Heart right ventricle (tissue), 16 donors: ENCODE data around the gene SHB. TPM values are rescaled to one million over a fixed set of nuclear protein-coding genes. Genes with fewer than 3 reads are reported as not detected.

Experiments used
- ATAC-seq, 8 donors: fragments of 200-7000 bp; cut with Tn5 transposase; one replicate each; pipeline ENCODE4 v1.9.1; 2020; ENCODE audit warnings: mild to moderate bottlenecking in 8 of 8, moderate library complexity in 8 of 8, moderate number of reproducible peaks in 1 of 8
- DNase-seq, 2 donors: peaks; one replicate each; pipeline ENCODE4 v3.0.0-alpha.2; 2020
- H3K27ac ChIP-seq, 10 donors: fragments of 200-600 bp; sonication (generic) in 2 of 10; one replicate each; pipeline versions ENCODE4 v1.5.0 to v1.8.0; 2020 to 2022; ENCODE audit warnings: mild to moderate bottlenecking in 3 of 10
- H3K27me3 ChIP-seq, 7 donors: fragments of 200-600 bp; one replicate each; pipeline ENCODE4 v1.8.0; 2021 to 2022; ENCODE audit warnings: mild to moderate bottlenecking in 2 of 7
- H3K36me3 ChIP-seq, 9 donors: fragments of 200-600 bp; sonication (generic) in 1 of 9; one replicate each; pipeline versions ENCODE4 v1.5.0 to v1.8.0; 2020 to 2022; ENCODE audit warnings: mild to moderate bottlenecking in 2 of 9
- H3K4me1 ChIP-seq, 9 donors: fragments of 200-600 bp; sonication (generic) in 1 of 9; one replicate each; pipeline versions ENCODE4 v1.5.0 to v1.8.0; 2020 to 2022; ENCODE audit warnings: mild to moderate bottlenecking in 4 of 9
- H3K4me3 ChIP-seq, 10 donors: fragments of 200-600 bp; sonication (generic) in 2 of 10; one replicate each; pipeline versions ENCODE4 v1.5.0 to v1.8.0; 2020 to 2022; ENCODE audit warnings: mild to moderate bottlenecking in 7 of 10, moderate library complexity in 2 of 10
- H3K9me3 ChIP-seq, 11 donors: fragments of 200-600 bp in 10 of 11; sonication (generic) in 2 of 11; one replicate each; pipeline versions ENCODE4 v1.5.0 to v1.8.0; 2013 to 2022; ENCODE audit warnings: mild to moderate bottlenecking in 2 of 11, control low read depth in 1 of 11, moderate library complexity in 1 of 11
- WGBS, 2 donors: extraction: QIAGEN DNeasy Blood & Tissue Kit; methylation state at CpG; one replicate each; pipeline ENCODE4 v1.1.7; 2013; ENCODE audit warnings: inconsistent platforms in 1 of 2; 5-methylcytosine and 5-hydroxymethylcytosine counted together
- intact Hi-C, 10 donors: fragments of 100-400 bp; cut with DNase I; formaldehyde crosslinking; loops; one replicate each; pipeline versions ENCODE4 v1.11.1 to v1.14.2; 2022
- polyA plus RNA-seq, 2 donors: library from polyadenylated mRNA; stranded (reverse); fragments of 200-250 nt; gene quantifications; one replicate each; pipeline ENCODE4 v1.2.3, GENCODE V29; 2013
- total RNA-seq, 10 donors: library from RNA; stranded (reverse); fragmentation: NEBNext Ultra II Directional in 3 of 10; extraction: Animal tissue kit (Norgen Biotek cat#: 25700) in 3 of 10; gene quantifications; one replicate each; pipeline versions ENCODE4 v1.2.1 to v1.2.4, GENCODE V29; 2021 to 2023
- TF ChIP-seq, protein P1 (sequence below), 9 donors: fragments of 200-600 bp; sonication (generic) in 2 of 9; IDR thresholded peaks; one replicate each; pipeline versions ENCODE4 v1.5.0 to v1.8.0; 2021 to 2022; ENCODE audit warnings: antibody characterized with exemption in 9 of 9, mild to moderate bottlenecking in 5 of 9, moderate library complexity in 1 of 9
- donor health status: Arrhythmogenic right ventricular cardiomyopathy.
- donor health status: ischemic (EF 13 %, LVEDD 7.1; RV severe dilation, severe dysfunction).
- donor health status: healthy with polysubstance abuse.
- donor health status: DM: no; HTN: yes; CAD: no.
- donor health status: DM: no; HTN: no; CAD: no.
- donor health status: ischemic (EF 25% LVEDD 6.9; RV normal size, moderate dysfunction).
- donor health status: ischemic (EF 25% LVEDD 5.7; RV mildly dilated, moderate dysfunction).
- donor health status: healthy.
- donor health status: DM: yes; HTN: yes; CAD: no.
- donor health status: Ischemic cardiomyopathy.
- donor health status: ischemic (EF 35%, LVEDD 5.7; RV mildly dilated, moderate dysfunction).
- donor health status: nonischemic (EF 11% LVEDD 7.7; RV severe dilation, severe dysfunction).
- donor health status: DM: yes; HTN: yes; CAD: no.
- donor health status: PGD.
- donor health status: ischemic (EF 29% LVEDD 5.4; RV normal size, mild dysfunction).
- donor health status: nonischemic (EF 23%, LVEDD 6.1; RV moderate dilation, normal function).

The SHB gene
- total and polyA plus RNA-seq, 12 donors: 5.7 to 26.6 (median 18.0) TPM

DNA sequence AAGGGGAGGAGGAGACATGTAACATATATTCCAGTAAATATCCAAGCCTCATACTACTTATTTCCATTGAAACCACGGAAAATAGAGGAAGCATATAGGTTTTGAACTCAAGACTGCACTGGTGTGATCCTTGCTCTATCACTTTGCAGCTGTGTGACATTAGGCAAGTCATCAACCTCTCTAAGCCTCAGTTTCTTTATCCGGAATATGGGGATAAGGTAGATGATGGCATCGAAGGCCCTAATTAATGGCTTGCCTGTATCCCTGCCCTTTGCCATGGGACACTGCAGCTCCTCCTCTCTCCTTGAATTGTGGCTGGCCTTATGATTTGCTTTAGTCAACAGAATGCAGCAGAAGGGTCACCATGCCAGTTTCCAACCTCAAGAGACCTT, 6.9 kb downstream of the SHB start:
- no peaks in the 10 kb centered on the region for H3K36me3 ChIP-seq
- WGBS, 2 donors: 94 to 99% methylated on average over 3 of the region's 3 CpGs
- peaks cover 0 to 2% (median 0%) of the 10 kb centered on the region in 7 donors for H3K27me3 ChIP-seq
- ATAC-seq (no peak), DNase-seq (no peak)
- intact Hi-C loops: loop anchor here in 3 of 10 donors (5.0 to 10.0 kb wide), 3 partner anchors 35 to 137 kb away; no protein-coding TSS in a partner anchor
- H3K4me3 ChIP-seq: no peak overlapping the region
- H3K9me3 ChIP-seq: no peaks in the 10 kb centered on the region
- TF ChIP-seq, protein P1, sequence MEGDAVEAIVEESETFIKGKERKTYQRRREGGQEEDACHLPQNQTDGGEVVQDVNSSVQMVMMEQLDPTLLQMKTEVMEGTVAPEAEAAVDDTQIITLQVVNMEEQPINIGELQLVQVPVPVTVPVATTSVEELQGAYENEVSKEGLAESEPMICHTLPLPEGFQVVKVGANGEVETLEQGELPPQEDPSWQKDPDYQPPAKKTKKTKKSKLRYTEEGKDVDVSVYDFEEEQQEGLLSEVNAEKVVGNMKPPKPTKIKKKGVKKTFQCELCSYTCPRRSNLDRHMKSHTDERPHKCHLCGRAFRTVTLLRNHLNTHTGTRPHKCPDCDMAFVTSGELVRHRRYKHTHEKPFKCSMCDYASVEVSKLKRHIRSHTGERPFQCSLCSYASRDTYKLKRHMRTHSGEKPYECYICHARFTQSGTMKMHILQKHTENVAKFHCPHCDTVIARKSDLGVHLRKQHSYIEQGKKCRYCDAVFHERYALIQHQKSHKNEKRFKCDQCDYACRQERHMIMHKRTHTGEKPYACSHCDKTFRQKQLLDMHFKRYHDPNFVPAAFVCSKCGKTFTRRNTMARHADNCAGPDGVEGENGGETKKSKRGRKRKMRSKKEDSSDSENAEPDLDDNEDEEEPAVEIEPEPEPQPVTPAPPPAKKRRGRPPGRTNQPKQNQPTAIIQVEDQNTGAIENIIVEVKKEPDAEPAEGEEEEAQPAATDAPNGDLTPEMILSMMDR (IDR thresholded peaks at IDR 0.05): no peak
- H3K4me1 ChIP-seq: peaks cover 22 to 100% (median 94%) of the 10 kb centered on the region in 9 donors
- peak overlapping the region in 3 of 10 donors; percentile 80 to 98 (median 81) for H3K27ac ChIP-seq

DNA sequence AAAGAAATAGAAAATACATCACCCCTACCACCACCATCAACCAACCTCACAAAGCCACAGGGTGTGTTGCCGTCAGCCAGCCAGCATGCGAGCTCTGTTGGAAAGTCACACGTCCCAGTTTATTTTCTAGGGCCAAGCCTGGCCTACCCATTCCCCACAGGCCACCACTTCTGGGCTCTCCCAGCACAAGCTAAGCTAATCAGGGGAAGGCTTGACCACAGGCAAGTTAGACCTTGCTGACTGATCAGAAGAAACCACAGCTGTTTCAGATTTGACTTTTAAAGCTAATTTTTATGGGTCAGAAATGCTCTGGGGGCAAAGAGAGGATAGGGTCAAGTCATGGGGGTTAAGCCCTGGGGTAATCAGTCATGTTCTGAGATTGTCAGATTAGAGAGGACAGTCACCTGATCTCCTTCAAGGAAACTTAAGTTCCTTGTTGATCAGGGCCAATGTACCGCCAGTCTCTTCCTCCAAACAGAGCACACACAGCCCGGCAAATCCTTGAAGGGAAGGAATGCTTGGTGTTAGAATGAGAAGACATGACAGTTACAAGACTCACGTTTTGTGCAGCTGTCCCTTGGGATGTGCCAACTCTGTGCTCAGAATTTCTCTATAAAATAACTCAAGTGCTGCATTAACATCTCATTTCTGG, 7.6 kb downstream of the SHB start:
- 61 to 63% methylated on average over 6 of the region's 6 CpGs for WGBS, 2 donors
- TF ChIP-seq, protein P1 (IDR thresholded peaks at IDR 0.05): no peak
- Histone ChIP-seq H3K36me3 (no peaks in the 10 kb centered on the region), H3K4me1 (peaks cover 22 to 100% (median 87%) of the 10 kb centered on the region in 9 donors), H3K27ac (peak overlapping the region in 9 of 10 donors; percentile 31 to 98 (median 68)), H3K27me3 (no peaks in the 10 kb centered on the region), H3K4me3 (no peak overlapping the region), H3K9me3 (no peaks in the 10 kb centered on the region)
- ATAC-seq: no peak
- intact Hi-C loops: loop anchor here in 3 of 10 donors (5.0 to 10.0 kb wide), 3 partner anchors 34 to 137 kb away; no protein-coding TSS in a partner anchor
- no peak for DNase-seq

DNA sequence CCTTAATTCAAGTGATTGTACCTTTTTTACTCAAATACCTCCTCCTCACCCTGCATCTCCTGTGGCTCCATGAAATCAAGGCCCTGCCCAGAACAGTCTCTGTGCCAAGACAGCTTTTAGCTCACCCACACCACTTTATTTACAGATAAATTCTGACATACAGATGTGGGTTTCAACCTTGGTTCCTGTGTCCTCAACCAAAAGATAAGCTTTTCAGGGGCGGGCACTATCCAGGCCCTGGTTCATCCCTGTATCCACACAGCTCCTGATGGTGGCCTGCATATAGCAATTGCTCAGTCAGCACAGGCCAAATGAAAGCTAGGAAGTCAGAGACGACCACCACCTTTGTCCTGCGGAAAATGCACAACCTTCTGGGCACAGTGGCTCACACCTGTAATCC, 8.3 kb downstream of the SHB start:
- peak overlapping the region in 8 of 10 donors; percentile 33 to 98 (median 72) for H3K27ac ChIP-seq
- TF ChIP-seq, protein P1 (IDR thresholded peaks at IDR 0.05): no peak
- H3K27me3 ChIP-seq: no peaks in the 10 kb centered on the region
- peaks cover 20 to 100% (median 88%) of the 10 kb centered on the region in 9 donors for H3K4me1 ChIP-seq
- DNase-seq: no peak
- WGBS, 2 donors: 58 to 66% methylated on average over 3 of the region's 3 CpGs
- no peaks in the 10 kb centered on the region for H3K9me3 ChIP-seq
- intact Hi-C loops: loop anchor here in 3 of 10 donors (5.0 to 10.0 kb wide), 3 partner anchors 33 to 136 kb away; no protein-coding TSS in a partner anchor
- H3K36me3 ChIP-seq: no peaks in the 10 kb centered on the region
- H3K4me3 ChIP-seq: no peak overlapping the region
- ATAC-seq: peak in 1 of 8 donors; percentile 22

DNA sequence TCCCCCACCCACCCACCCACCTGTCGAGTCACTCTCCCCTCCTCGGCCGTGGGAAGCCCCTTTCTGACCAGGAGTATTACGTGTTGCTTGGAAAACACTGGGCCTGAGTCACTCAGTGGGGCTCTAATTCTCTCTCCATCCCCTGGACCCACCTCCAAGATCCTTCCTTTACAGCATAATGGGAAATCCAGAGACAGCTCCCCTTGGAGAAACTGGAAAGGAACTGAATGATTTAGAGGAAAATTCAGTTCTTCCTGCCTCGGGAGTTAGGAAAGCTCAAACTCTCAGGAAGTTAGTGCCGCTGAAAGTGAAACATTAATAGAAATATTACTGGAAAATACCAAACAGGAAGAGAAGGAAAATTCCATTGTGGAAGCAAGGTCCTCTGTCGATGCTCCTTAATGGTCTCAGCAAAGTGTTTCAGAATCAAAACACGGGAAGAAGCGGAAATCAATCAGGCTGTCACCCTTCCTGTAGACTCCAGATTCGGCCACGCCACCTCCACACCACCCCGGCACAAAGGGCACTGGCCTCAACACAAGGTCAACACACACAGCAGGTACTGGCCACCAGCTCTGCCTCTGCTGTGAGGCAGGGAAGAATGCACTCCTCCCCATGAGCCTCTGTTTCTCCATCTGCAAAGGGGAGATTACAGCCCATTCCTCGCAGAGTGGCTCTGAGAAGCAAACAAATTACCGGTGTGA, 9.6 kb downstream of the SHB start:
- TF ChIP-seq, protein P1 (IDR thresholded peaks at IDR 0.05): no peak
- DNase-seq: peak in 1 of 2 donors; percentile 39
- no peaks in the 10 kb centered on the region for H3K27me3 ChIP-seq
- no peak overlapping the region for H3K4me3 ChIP-seq
- peak; percentile 40 to 79 (median 50) for ATAC-seq
- WGBS, 2 donors: 62 to 66% methylated on average over 14 of the region's 14 CpGs
- peaks cover 20 to 99% (median 89%) of the 10 kb centered on the region in 9 donors for H3K4me1 ChIP-seq
- H3K36me3 ChIP-seq: no peaks in the 10 kb centered on the region
- H3K27ac ChIP-seq: peak overlapping the region in 9 of 10 donors; percentile 33 to 98 (median 68)
- intact Hi-C loops: loop anchor here in 2 of 10 donors (5.0 kb wide), 2 partner anchors 37 to 47 kb away; no protein-coding TSS in a partner anchor
- no peaks in the 10 kb centered on the region for H3K9me3 ChIP-seq
